Ascending aorta (tissue), 2 donors: ENCODE data around the gene ZNF385C. TPM values are rescaled to one million over a fixed set of nuclear protein-coding genes. Genes with fewer than 3 reads are reported as not detected.

ENCODE experiments used
- DNase-seq, 2 donors: peaks; one replicate each; pipeline ENCODE4 v3.0.0-alpha.2; 2019; ENCODE audit warnings: low spot score in 2 of 2
- H3K27ac ChIP-seq, 2 donors: fragments of 200-600 bp; sonication (generic); one replicate each; pipeline ENCODE4 v1.5.1; 2016 to 2017; ENCODE audit warnings: mild to moderate bottlenecking in 1 of 2
- H3K27me3 ChIP-seq: fragments of 200-600 bp; sonication (generic); one replicate; pipeline ENCODE4 v1.5.1; 2017
- H3K36me3 ChIP-seq, 2 donors: fragments of 200-600 bp; sonication (generic); one replicate each; pipeline ENCODE4 v1.5.1; 2016
- H3K4me1 ChIP-seq, 2 donors: fragments of 200-600 bp; sonication (generic); one replicate each; pipeline ENCODE4 v1.5.1; 2016 to 2017; ENCODE audit warnings: mild to moderate bottlenecking in 1 of 2
- H3K4me3 ChIP-seq, 2 donors: fragments of 200-600 bp; sonication (generic); one replicate each; pipeline ENCODE4 v1.5.1; 2016 to 2017; ENCODE audit warnings: mild to moderate bottlenecking in 1 of 2
- H3K9me3 ChIP-seq, 2 donors: fragments of 200-600 bp; sonication (generic); one replicate each; pipeline ENCODE4 v1.5.1; 2016
- intact Hi-C: fragments of 100-400 bp; cut with DNase I; formaldehyde crosslinking; loops from one replicate; pipeline ENCODE4 v1.15.1; 2023
- total RNA-seq: library from RNA; depleted of rRNA; stranded (reverse); fragments of >200 nt; gene quantifications from one replicate; pipeline ENCODE4 v1.1.0, GENCODE V29; 2016
- TF ChIP-seq, protein P1 (sequence below), 3 experiments: fragments of 200-600 bp in 2 of 3; fragments of 450-650 bp in 1 of 3; sonication (generic) in 2 of 3; IDR thresholded peaks; one replicate each; pipeline ENCODE4 v1.5.1; 2016 to 2019; ENCODE audit warnings: antibody characterized with exemption in 3 of 3, mild to moderate bottlenecking in 1 of 3, moderate library complexity in 1 of 3

The ZNF385C gene
- total RNA-seq, 1 donor from 2014 or later, result not detected

- intact Hi-C loops, result no loop called here
- no peak overlapping the region for H3K4me3 ChIP-seq
- no peak for DNase-seq
Observed at GRCh38 chr17:42055496-42055895, 42.8 kb downstream of the ZNF385C start.

DNA sequence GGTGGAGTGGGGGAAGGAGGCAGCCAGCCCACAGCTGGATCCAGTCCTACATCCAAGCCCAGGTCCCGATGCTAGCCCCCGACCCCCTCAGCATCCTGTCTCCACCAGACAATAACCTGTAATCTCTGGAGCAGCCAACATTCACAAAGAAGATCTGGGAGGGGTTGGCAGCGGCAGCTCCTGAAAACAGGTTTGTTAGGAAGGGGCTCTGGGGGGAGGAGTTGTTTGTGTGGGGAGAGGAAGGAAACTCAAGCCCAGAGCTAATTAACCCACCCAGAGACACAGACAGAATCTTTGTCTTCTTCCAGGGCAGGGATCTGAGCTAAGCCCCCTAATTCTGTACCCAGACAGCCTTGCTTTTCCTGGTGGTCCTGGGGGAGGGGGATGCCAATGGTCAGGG lies 43.2 kb downstream of the ZNF385C start:
- Histone ChIP-seq H3K27ac (no peak overlapping the region), H3K4me1 (no peaks in the 10 kb centered on the region), H3K4me3 (no peak overlapping the region), H3K36me3 (no peaks in the 10 kb centered on the region), H3K27me3 (no peaks in the 10 kb centered on the region), H3K9me3 (no peaks in the 10 kb centered on the region)
- intact Hi-C loops, result no loop called here
- DNase-seq, result no peak
- TF ChIP-seq, protein P1, sequence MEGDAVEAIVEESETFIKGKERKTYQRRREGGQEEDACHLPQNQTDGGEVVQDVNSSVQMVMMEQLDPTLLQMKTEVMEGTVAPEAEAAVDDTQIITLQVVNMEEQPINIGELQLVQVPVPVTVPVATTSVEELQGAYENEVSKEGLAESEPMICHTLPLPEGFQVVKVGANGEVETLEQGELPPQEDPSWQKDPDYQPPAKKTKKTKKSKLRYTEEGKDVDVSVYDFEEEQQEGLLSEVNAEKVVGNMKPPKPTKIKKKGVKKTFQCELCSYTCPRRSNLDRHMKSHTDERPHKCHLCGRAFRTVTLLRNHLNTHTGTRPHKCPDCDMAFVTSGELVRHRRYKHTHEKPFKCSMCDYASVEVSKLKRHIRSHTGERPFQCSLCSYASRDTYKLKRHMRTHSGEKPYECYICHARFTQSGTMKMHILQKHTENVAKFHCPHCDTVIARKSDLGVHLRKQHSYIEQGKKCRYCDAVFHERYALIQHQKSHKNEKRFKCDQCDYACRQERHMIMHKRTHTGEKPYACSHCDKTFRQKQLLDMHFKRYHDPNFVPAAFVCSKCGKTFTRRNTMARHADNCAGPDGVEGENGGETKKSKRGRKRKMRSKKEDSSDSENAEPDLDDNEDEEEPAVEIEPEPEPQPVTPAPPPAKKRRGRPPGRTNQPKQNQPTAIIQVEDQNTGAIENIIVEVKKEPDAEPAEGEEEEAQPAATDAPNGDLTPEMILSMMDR (IDR thresholded peaks at IDR 0.05), result no peak

More at GRCh38 chr17:42055496-42055895, 42.8 kb downstream of the ZNF385C start:
- H3K27me3 ChIP-seq, result no peaks in the 10 kb centered on the region
- TF ChIP-seq, protein P1 (IDR thresholded peaks at IDR 0.05), result no peak
- no peaks in the 10 kb centered on the region for H3K9me3 ChIP-seq
- no peaks in the 10 kb centered on the region for H3K4me1 ChIP-seq
- no peak overlapping the region for H3K27ac ChIP-seq
- no peaks in the 10 kb centered on the region for H3K36me3 ChIP-seq

DNA sequence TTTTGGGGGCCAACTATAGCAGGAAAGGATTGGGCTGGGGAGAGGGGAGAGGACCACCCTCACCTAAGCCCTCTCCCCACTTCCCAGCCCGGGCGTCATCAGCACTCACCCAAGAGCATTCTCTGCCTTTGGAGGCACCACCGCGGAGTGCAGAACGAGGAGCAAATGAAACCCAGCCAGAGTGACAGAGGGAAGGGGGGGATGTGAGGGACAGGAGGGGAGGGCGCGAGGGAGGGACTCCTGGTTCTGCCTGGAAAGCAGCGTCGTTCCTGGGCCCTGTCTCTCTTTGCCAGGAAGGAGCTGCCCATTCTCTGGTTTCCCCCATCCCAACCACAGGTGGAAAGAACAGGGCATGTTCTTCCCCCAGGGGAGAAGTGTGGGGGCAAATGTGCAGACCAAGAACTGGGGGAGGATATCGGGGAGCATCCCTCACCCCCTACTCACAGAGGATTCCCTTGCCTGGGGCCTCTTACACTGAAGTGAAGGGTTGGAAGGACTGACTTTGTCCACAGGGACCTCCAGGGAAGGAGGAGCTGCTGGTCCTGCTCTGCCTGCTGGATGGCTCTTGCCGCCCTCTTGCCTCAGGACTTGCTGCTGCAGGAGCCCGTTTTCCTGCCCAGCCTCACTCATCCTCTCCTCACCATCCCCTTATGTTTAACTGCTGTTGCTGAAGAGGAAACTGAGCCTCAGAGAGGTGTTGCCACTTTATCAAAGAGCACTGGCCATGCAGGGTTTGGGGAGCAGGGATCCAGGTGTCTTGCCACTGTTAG lies 44.4 kb downstream of the ZNF385C start:
- Histone ChIP-seq H3K36me3 (no peaks in the 10 kb centered on the region), H3K9me3 (no peaks in the 10 kb centered on the region), H3K27me3 (no peaks in the 10 kb centered on the region), H3K4me3 (no peak overlapping the region), H3K27ac (no peak overlapping the region), H3K4me1 (no peaks in the 10 kb centered on the region)
- intact Hi-C loops, result no loop called here
- DNase-seq, result no peak
- TF ChIP-seq, protein P1 (IDR thresholded peaks at IDR 0.05), result no peak

DNA sequence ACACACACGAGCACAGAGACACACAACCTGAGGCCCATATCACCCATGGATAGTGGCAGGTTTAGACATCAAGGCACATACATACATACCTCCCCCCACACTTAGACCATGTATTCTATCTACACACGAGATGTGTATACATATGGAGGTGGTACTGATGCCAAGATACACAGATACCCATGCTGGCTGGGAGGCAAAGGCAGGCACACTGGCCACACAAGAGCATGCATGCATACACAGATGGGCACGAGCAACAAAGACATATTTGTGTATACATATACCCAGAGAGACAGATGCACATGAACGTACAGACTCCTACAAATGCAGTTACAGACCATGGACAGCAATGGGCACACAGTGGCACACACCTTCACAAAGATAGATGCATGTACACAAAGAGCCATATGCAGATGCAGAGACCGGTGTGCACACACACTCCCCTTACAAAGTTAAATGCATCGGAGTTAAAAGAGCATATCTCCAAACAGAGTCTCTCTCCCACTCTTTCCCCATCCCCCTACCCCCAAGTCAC lies 45.9 kb downstream of the ZNF385C start:
- intact Hi-C loops, result no loop called here

DNA sequence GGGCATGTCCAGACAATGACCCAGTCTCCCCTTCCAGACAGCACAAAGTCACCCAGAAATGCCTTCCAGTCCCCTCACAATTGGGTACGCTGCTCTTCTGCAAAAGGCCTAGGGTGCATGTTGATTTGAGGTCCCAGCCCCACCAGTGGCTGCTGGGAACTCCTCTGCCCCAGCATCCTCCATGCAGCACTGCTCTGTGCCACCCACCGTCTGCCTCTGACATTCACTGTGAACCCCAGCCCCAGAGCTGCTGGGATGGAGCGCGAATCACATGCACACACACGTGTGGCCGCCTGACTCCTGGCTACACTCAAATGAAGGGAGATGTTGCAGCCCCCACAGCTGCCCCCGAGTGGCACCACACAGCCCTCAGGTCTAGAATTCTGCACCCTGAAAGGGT lies 46.6 kb downstream of the ZNF385C start:
- Histone ChIP-seq H3K27ac (no peak overlapping the region), H3K4me3 (no peak overlapping the region), H3K36me3 (no peaks in the 10 kb centered on the region), H3K27me3 (no peaks in the 10 kb centered on the region), H3K9me3 (no peaks in the 10 kb centered on the region), H3K4me1 (no peaks in the 10 kb centered on the region)
- TF ChIP-seq, protein P1 (IDR thresholded peaks at IDR 0.05), result no peak
- intact Hi-C loops, result no loop called here
- DNase-seq, result no peak

More for the DNA sequence above, 45.9 kb downstream of the ZNF385C start:
- TF ChIP-seq, protein P1 (IDR thresholded peaks at IDR 0.05), result no peak
- Histone ChIP-seq H3K4me3 (no peak overlapping the region), H3K36me3 (no peaks in the 10 kb centered on the region), H3K27me3 (no peaks in the 10 kb centered on the region), H3K4me1 (no peaks in the 10 kb centered on the region), H3K9me3 (no peaks in the 10 kb centered on the region), H3K27ac (no peak overlapping the region)
- DNase-seq, result no peak
